ENCODE measurements around the gene TMCC3.
"Not testable (repeated sequence)": the region's sequence is repeated elsewhere in the genome, so short reads cannot be mapped to it uniquely, and the experiment has no call there.

GRCh38 chr12:94592723-94593122 lies 57.6 kb downstream of the TMCC3 start:
- TF ChIP-seq POLR2AphosphoS5, POLR2A, CTCF, EP300 (IDR thresholded peaks at IDR 0.05): not testable (repeated sequence)

Measured in suprapubic skin (tissue), 4 donors.